DMS79 treated with DMSO at 0.1 percent for 48 hours (cell line): ENCODE data around the gene ATP2A1.
"Not testable (repeated sequence)": the region's sequence is repeated elsewhere in the genome, so short reads cannot be mapped to it uniquely, and the experiment has no call there.

Source experiments
- DNase-seq: peaks from one replicate; lab custom pipeline; 2025; lab: John Stamatoyannopoulos, UW

The ATP2A1 gene

GRCh38 chr16:28910086-28911031, 32.1 kb downstream of the ATP2A1 start:
- DNase-seq, result peak; percentile 60

DNA sequence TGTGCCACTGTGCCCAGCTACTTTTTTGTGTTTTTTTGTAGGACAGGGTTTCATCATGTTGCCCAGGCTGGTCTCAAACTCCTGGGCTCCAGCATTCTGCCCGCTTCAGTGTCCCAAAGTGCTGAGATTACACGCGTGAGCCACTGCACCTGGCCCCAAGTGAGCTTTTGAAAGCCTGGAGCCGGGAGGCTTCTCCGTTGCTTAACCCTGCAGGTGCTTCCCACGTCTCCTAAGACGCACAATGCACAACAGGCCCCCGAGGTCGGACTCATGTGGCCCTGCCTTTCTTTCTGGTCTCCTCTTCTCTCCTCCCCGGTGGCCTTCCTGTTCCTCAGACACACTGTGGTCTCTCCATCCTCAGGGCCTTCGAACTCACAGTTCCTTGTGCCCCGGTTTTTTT, 34.3 kb downstream of the ATP2A1 start:
- no peak for DNase-seq

GRCh38 chr16:28913946-28914724, 35.8 kb downstream of the ATP2A1 start:
- DNase-seq, result no peak

DNA sequence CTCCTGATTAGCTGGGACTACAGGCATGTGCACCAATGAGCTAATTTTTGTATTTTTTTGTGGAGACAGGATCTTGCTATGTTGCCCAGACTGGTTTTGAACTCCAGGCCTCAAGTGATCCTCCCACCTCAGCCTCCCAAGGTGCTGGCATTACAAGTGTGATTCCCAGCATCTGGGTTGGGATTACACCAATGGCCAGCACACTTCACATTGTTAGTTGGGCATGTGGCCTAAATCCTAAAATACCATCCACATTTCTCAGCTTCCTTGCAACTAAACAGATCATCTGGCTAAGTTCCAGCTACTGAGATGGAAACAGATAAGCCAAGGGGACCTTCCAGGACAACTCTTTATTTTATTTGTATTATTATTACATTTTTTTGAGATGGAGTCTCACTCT, 36.9 kb downstream of the ATP2A1 start:
- no peak for DNase-seq

- DNase-seq, result no peak
These were observed 38.8 kb downstream of the ATP2A1 start for GRCh38 chr16:28917095-28917494.

DNA sequence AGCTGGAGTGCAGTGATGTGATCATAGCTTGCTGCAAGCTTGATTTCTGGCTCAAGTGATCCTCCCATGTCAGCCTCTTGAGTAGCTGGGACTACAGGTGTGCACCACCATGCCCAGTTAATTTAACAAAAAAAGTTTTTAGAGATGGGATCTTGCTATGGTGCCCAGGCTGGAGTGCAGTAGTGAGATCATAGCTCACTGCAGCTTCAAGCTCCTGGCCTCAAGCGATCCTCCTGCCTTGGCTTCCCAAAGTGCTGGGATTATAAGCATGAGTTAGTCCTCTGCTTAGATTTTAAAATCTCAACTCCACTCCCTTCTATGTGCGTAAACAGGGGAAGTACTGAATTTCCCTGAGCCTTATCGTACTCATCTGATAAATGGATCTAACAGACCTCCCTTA, 40.4 kb downstream of the ATP2A1 start:
- no peak for DNase-seq

DNA sequence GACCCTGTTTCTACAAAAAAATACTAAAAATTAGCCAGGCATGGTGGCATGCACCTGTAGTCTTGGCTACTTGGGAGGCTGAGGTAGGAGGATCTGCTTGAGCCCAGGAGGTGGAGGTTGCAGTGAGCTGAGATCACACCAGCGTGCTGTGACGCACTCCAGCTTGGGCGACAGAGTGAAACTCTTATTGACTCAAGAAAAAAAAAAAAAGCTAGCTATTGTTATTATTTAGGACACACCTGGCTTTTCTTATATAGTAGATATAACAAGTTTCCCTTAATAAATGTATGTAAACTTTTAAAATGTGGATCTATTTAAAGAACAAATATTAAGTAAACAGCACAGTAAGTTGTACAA, 44.9 kb downstream of the ATP2A1 start:
- DNase-seq, result no peak

GRCh38 chr16:28923652-28924398, 45.5 kb downstream of the ATP2A1 start:
- DNase-seq, result no peak

DNA sequence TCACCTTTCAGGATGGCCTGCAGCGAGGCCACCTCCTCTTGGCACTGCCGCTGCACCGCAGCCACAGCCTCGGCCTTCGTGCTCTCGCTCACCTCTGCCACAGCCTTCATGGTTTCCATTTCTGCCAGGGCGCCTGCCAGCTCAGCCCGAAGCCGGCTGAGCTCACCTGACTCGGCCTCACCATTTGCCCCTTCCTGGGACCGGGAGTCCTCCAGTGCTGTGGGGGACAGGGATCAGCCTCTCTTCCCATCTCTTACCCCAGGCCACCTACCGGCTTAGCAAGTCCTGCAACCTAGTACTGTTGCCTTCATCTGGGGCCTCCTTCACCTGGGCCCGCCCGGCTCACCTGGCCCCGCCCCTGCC, 46.1 kb downstream of the ATP2A1 start:
- no peak for DNase-seq

DNA sequence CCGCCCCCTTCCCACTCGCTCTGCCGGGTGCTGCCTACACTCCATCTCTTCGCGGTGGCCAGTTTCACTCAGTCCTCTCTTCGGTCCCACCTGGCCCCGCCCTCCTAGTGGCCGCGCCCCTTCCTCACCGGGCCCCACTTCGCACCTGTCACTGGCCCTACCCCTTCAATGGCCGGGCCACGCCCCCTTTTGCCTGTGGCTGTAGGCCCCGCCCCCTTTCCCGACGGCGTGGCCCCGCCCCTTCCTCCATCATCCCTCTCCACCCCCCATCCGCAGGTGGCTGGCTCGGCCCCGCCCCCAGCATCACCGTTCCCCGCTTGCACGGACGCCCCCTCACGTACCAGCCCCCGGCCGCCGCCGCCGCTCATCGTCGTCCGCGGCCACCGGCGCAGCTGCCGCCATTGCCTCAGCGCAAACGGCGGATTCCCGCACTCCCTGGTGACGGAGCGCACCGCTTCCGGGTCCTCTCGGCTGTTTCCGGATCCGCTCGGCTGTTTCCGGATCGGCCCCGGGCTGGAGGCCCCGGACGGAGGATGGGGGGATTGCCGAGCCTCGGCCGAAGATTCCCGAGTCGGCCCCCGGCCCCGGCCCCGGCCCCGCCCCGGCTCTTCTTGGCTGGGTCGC, 46.6 kb downstream of the ATP2A1 start, which contains the start of gene RABEP2:
Gene RABEP2 (minus strand): TSS at position 477 of the 624 bp plus-strand sequence. CDS start 75 bp downstream, at position 402.
- peak; percentile 96 for DNase-seq

GRCh38 chr16:28925386-28926228, 47.3 kb downstream of the ATP2A1 start:
- peak; percentile 64 for DNase-seq

DNA sequence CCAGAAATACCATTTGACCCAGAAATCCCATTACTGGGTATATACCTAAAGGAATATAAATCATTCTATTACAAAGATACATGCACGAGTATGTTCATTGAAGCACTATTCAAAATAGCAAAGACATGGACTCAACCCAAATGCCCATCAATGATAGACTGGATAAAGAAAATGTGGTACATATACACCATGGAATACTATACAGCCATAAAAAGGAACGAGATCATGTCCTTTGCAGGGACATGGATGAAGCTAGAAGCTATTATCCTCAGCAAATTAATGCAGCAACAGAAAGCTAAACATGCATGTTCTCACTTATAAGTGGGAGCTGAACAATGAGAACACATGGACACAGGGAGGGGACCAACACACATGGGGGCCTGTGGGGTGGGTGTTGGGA, 48.0 kb downstream of the ATP2A1 start:
- not testable (repeated sequence) for DNase-seq

DNA sequence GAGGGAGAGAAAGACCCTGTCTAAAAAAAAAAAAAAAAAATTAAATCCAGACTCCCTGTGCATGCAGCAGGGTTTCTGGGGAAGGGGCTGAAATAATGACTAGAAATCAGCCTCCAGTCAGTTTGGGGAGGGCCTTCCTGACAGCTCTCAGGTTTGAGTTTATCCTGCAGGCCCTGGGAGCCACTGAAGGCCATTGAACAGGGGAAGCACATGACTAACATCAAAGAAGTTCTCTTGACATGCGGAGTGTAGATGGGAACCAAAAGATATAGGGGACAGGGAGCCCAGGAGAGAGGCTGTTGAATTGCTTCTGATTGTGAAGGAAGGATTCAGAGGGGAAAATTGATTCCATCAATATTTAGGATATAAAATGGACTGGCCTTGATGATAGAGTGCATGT, 49.5 kb downstream of the ATP2A1 start:
- DNase-seq, result no peak

DNA sequence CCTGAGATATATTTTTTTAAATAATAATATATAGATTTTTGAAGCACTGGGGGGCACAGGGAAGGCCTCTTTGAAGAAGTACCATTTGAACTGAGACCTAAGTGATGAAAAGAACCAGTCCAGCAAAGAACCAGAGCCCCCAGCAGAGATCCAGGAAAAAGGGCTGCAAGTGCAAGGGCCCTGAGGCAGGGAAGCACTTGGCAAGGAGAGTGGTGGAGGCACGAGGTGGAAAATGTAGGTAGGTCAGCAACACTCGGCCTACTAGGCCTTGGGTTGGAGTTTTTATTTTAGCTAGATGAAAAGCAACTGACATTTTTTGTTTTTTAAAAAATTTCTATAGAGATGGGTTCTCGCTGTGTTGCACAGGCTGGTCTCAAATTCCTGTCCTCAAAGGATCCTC, 51.9 kb downstream of the ATP2A1 start:
- DNase-seq, result no peak

- no peak for DNase-seq
These were observed 52.4 kb downstream of the ATP2A1 start for GRCh38 chr16:28930652-28931051.

GRCh38 chr16:28931801-28932225, 53.5 kb downstream of the ATP2A1 start, which contains the start of gene CD19:
Gene CD19 (plus strand): TSS chr16:28931971. CDS start chr16:28932001, 30 bp downstream.
- no peak for DNase-seq

DNA sequence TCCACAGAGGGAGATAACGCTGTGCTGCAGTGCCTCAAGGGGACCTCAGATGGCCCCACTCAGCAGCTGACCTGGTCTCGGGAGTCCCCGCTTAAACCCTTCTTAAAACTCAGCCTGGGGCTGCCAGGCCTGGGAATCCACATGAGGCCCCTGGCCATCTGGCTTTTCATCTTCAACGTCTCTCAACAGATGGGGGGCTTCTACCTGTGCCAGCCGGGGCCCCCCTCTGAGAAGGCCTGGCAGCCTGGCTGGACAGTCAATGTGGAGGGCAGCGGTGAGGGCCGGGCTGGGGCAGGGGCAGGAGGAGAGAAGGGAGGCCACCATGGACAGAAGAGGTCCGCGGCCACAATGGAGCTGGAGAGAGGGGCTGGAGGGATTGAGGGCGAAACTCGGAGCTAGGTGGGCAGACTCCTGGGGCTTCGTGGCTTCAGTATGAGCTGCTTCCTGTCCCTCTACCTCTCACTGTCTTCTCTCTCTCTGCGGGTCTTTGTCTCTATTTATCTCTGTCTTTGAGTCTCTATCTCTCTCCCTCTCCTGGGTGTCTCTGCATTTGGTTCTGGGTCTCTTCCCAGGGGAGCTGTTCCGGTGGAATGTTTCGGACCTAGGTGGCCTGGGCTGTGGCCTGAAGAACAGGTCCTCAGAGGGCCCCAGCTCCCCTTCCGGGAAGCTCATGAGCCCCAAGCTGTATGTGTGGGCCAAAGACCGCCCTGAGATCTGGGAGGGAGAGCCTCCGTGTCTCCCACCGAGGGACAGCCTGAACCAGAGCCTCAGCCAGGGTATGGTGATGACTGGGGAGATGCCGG, 54.3 kb downstream of the ATP2A1 start:
- DNase-seq, result no peak

GRCh38 chr16:28933171-28933570, 54.9 kb downstream of the ATP2A1 start:
- DNase-seq, result no peak

GRCh38 chr16:28935346-28935745, 57.1 kb downstream of the ATP2A1 start:
- DNase-seq, result no peak
